NK-92 treated with Interleukin-12 subunit alpha and Interleukin-12 subunit beta, amount 100 ng/mL, for 24 hours (cell line): Measurements from ENCODE around the gene ABCA2.
"Not testable (repeated sequence)": the region's sequence is repeated elsewhere in the genome, so short reads cannot be mapped to it uniquely, and the experiment has no call there.

Source experiments
- DNase-seq: peaks from one replicate; lab custom pipeline; 2025; lab: John Stamatoyannopoulos, UW

Gene ABCA2

GRCh38 chr9:137014166-137014565 is 13.9 kb downstream of the ABCA2 start:
- no peak for DNase-seq

GRCh38 chr9:137013571-137013940 is 14.5 kb downstream of the ABCA2 start:
- DNase-seq = no peak

GRCh38 chr9:137012694-137013570 is 15.1 kb downstream of the ABCA2 start:
- no peak for DNase-seq

- no peak for DNase-seq
Measured at GRCh38 chr9:137011907-137012675, 15.9 kb downstream of the ABCA2 start.

GRCh38 chr9:137011156-137011555 is 16.9 kb downstream of the ABCA2 start:
- DNase-seq = no peak

- DNase-seq = no peak
Measured at GRCh38 chr9:137009938-137010732, 17.9 kb downstream of the ABCA2 start.

GRCh38 chr9:137009217-137009616 is 18.8 kb downstream of the ABCA2 start:
- no peak for DNase-seq

GRCh38 chr9:137008312-137008711 is 19.7 kb downstream of the ABCA2 start:
- no peak for DNase-seq

GRCh38 chr9:137007816-137008270 is 20.2 kb downstream of the ABCA2 start:
- DNase-seq = no peak

- DNase-seq = no peak
Measured at GRCh38 chr9:137007108-137007815, 20.8 kb downstream of the ABCA2 start.

- DNase-seq = no peak
Measured at GRCh38 chr9:137006116-137007003, 21.7 kb downstream of the ABCA2 start.

GRCh38 chr9:137004285-137004684 is 23.8 kb downstream of the ABCA2 start:
- DNase-seq = not testable (repeated sequence)

- no peak for DNase-seq
Measured at GRCh38 chr9:137002646-137003041, 25.4 kb downstream of the ABCA2 start.

- no peak for DNase-seq
Measured at GRCh38 chr9:137001857-137002645, 26.0 kb downstream of the ABCA2 start.

GRCh38 chr9:137000177-137000930 is 27.7 kb downstream of the ABCA2 start:
- peak; percentile 39 for DNase-seq

- DNase-seq = no peak
Measured at GRCh38 chr9:136997830-136998234, 30.2 kb downstream of the ABCA2 start.

- no peak for DNase-seq
Measured at GRCh38 chr9:136997371-136997770, 30.7 kb downstream of the ABCA2 start.

- no peak for DNase-seq
Measured at GRCh38 chr9:136996361-136997292, 31.4 kb downstream of the ABCA2 start, which contains the start of gene CLIC3. TSS of gene CLIC3 (minus strand) at chr9:136996568. CDS start at chr9:136996543, 25 bp downstream.
